BJ (cell line): ENCODE data around the gene ALDOC. TPM values are rescaled to one million over a fixed set of nuclear protein-coding genes. Genes with fewer than 3 reads are reported as not detected.

Source experiments
- CTCF ChIA-PET: fragments of 350-600 bp; formaldehyde crosslinking; extraction: SDS; loops from one replicate; lab custom pipeline; 2021; ENCODE audit warnings: antibody characterized with exemption, inconsistent platforms; lab: Yijun Ruan, JAX
- POLR2A ChIA-PET: fragments of 300-600 bp; sonication (Branson Sonifier 250); formaldehyde crosslinking; extraction: SDS; loops from one replicate; lab custom pipeline; 2021; ENCODE audit warnings: antibody characterized with exemption; lab: Charles Lee
- DNase-seq: peaks from one replicate; pipeline ENCODE4 v3.0.0-alpha.2; 2011; ENCODE audit warnings: low read depth
- H3K27me3 ChIP-seq: 2 replicates; pipeline ENCODE4 v1.6.0; 2011; ENCODE audit warnings: low read length; ENCODE audit not compliant: control insufficient read depth, insufficient read depth
- H3K36me3 ChIP-seq: 2 replicates; pipeline ENCODE4 v1.5.1; 2011; ENCODE audit warnings: low read length; ENCODE audit not compliant: control insufficient read depth, insufficient read depth
- H3K4me3 ChIP-seq: 2 replicates; pipeline ENCODE4 v1.5.1; 2011; ENCODE audit warnings: low read depth, mild to moderate bottlenecking, control low read depth, low read length
- polyA plus RNA-seq: library from polyadenylated mRNA; depleted of rRNA; stranded (reverse); fragments of >200 nt; gene quantifications from 2 replicates; pipeline ENCODE4 v1.2.3, GENCODE V29; 2011
- TF ChIP-seq, protein P1 (sequence below): IDR thresholded peaks from 2 replicates; pipeline ENCODE4 v1.5.1; 2011; ENCODE audit warnings: low read depth, mild to moderate bottlenecking, control low read depth, inconsistent platforms, low read length, moderate library complexity; ENCODE audit not compliant: insufficient read depth

The ALDOC gene
- polyA plus RNA-seq, 1 experiment, result 65.4 TPM

DNA sequence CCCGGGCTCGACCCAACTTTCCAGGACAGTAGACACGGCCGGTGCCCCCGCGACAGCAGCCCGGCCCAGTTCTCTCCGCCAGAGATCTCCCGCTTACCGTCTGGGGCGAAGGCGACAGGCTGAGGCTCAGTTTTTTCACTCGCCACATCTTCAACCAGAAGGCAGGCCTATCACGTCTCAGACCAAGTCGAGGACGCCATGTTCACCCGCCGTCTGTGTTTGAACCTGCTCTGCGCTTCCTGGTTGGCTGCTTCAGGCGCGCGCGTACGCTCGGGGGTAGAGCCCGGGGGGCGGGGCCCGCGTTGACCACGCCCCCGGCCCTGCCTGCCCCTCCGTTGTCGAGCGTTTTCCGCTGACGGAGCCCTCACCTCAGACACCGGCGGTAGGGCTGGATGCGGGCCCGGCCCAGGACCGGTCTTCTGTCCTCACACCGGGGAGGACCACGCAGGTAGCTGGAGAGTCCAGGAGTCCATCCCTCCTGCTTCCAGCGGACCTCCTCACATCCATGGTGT, 22.2 kb upstream of the ALDOC start, which contains the start of gene SPAG5:
TSS of gene SPAG5 (minus strand) at position 227 of the 512 bp plus-strand sequence. CDS start at position 148, 79 bp downstream.
- no peaks in the 10 kb centered on the region for H3K27me3 ChIP-seq
- H3K36me3 ChIP-seq, result no peaks in the 10 kb centered on the region
- ChIA-PET CTCF (interaction anchor here (1.1 to 5.5 kb wide), 2 partner anchors 11 to 14 kb away, joined by 4 to 35 read pairs; partner anchors contain the start of gene RSKR), POLR2A (interaction anchor here (1.0 kb wide), 1 partner anchor 10 kb away, joined by 3 read pairs; no protein-coding TSS in a partner anchor)
- DNase-seq, result peak; percentile 57
- TF ChIP-seq, protein P1, sequence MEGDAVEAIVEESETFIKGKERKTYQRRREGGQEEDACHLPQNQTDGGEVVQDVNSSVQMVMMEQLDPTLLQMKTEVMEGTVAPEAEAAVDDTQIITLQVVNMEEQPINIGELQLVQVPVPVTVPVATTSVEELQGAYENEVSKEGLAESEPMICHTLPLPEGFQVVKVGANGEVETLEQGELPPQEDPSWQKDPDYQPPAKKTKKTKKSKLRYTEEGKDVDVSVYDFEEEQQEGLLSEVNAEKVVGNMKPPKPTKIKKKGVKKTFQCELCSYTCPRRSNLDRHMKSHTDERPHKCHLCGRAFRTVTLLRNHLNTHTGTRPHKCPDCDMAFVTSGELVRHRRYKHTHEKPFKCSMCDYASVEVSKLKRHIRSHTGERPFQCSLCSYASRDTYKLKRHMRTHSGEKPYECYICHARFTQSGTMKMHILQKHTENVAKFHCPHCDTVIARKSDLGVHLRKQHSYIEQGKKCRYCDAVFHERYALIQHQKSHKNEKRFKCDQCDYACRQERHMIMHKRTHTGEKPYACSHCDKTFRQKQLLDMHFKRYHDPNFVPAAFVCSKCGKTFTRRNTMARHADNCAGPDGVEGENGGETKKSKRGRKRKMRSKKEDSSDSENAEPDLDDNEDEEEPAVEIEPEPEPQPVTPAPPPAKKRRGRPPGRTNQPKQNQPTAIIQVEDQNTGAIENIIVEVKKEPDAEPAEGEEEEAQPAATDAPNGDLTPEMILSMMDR, result no peak
- peak within 1 kb of the TSS; percentile 65 for H3K4me3 ChIP-seq

GRCh38 chr17:28598389-28598788, 21.7 kb upstream of the ALDOC start:
- H3K36me3 ChIP-seq, result no peaks in the 10 kb centered on the region
- TF ChIP-seq, protein P1, result no peak
- CTCF ChIA-PET, result interaction anchor here (5.5 kb wide), 1 partner anchor 14 kb away, joined by 35 read pairs; the partner anchor contains the start of gene RSKR
- DNase-seq, result no peak
- peak overlapping the region; percentile 65 for H3K4me3 ChIP-seq
- no peaks in the 10 kb centered on the region for H3K27me3 ChIP-seq
- POLR2A ChIA-PET, result interaction anchor here (1.0 kb wide), 1 partner anchor 9 kb away, joined by 3 read pairs; no protein-coding TSS in a partner anchor

- CTCF ChIA-PET, result interaction anchor here (5.5 kb wide), 1 partner anchor 15 kb away, joined by 35 read pairs; the partner anchor contains the start of gene RSKR
- Histone ChIP-seq H3K27me3 (no peaks in the 10 kb centered on the region), H3K4me3 (peak overlapping the region; percentile 65), H3K36me3 (no peaks in the 10 kb centered on the region)
- POLR2A ChIA-PET, result interaction anchor here (1.0 kb wide), 1 partner anchor 9 kb away, joined by 3 read pairs; no protein-coding TSS in a partner anchor
- TF ChIP-seq, protein P1, result no peak
- no peak for DNase-seq
Observed at GRCh38 chr17:28597606-28598383, 21.1 kb upstream of the ALDOC start.

DNA sequence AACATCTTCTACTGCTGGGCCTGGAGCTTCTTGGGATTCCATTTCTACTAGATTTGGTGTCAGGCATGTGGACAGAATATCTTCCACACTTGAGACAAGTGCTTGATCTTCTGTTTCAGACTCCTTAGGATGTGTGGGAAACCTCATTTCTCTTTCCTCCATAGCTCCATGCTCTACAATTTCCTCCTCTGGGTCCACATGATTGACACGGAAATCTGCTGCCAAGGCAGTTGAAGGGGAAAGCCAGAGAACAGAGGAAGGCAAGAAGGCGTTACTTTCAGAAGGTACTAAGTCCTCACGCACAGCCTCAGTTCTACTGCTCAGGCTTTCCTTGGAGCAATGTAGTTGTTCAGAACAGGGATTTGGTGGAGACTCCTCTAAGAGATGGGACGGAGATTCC, 15.6 kb upstream of the ALDOC start:
- Histone ChIP-seq H3K27me3 (no peaks in the 10 kb centered on the region), H3K4me3 (no peak overlapping the region), H3K36me3 (peaks cover 2% of the 10 kb centered on the region; the same call in 1 of the 2 replicates)
- ChIA-PET CTCF (no interaction called here), POLR2A (no interaction called here)
- DNase-seq, result no peak
- TF ChIP-seq, protein P1, result no peak

DNA sequence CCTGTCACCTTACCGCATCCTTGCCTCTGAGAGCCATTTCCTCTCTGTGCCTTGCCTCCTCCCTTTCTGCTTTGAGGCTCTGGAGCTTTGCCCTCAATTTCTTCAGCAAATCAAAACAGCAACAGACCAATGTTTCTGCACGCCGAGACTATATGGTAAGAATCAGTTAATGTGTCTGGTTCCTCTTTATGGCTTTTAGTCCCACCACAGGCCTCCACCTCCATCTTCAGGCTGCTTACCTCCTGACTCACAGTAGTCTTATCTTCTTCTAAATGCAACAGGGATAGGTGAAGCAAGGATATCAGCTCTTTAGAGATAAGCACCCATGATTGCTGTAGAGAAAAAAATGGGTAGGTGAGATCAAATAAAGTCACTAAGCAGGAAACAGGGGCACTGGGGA, 9.2 kb upstream of the ALDOC start:
- Histone ChIP-seq H3K4me3 (no peak overlapping the region), H3K27me3 (no peaks in the 10 kb centered on the region), H3K36me3 (peaks cover 3% of the 10 kb centered on the region; the same call in 1 of the 2 replicates)
- no peak for DNase-seq
- TF ChIP-seq, protein P1, result no peak
- ChIA-PET POLR2A (no interaction called here), CTCF (no interaction called here)
